HepG2 (cell line): ENCODE data around the gene ROMO1. TPM values are rescaled to one million over a fixed set of nuclear protein-coding genes. Genes with fewer than 3 reads are reported as not detected.

ENCODE experiments used
- E2F1 ChIP-seq: sonication (generic); formaldehyde crosslinking; IDR thresholded peaks from 2 replicates; pipeline ENCODE4 v1.5.0; 2020; ENCODE audit warnings: missing genetic modification reagents
- ETV5 ChIP-seq: IDR thresholded peaks from 2 replicates; pipeline ENCODE4 v1.6.1; 2018; ENCODE audit warnings: missing biosample characterization, missing genetic modification reagents, inconsistent platforms, borderline replicate concordance
- EZH2 ChIP-seq: conservative IDR thresholded peaks from 2 replicates; pipeline ENCODE4 v1.6.1; 2012; ENCODE audit warnings: mild to moderate bottlenecking, low read depth, low read length, moderate library complexity
- FOSL2 ChIP-seq: sonication (generic); formaldehyde crosslinking; IDR thresholded peaks from 2 replicates; pipeline ENCODE4 v1.4.0; 2020; ENCODE audit warnings: missing genetic modification reagents
- FOXK1 ChIP-seq: sonication (generic); formaldehyde crosslinking; IDR thresholded peaks from 2 replicates; pipeline ENCODE4 v1.4.0; 2020; ENCODE audit warnings: low read depth, missing genetic modification reagents, borderline replicate concordance
- GPBP1L1 ChIP-seq: sonication (generic); formaldehyde crosslinking; IDR thresholded peaks from 2 replicates; pipeline ENCODE4 v1.5.0; 2020; ENCODE audit warnings: mild to moderate bottlenecking, missing genetic modification reagents
- HOXA7 ChIP-seq: sonication (generic); formaldehyde crosslinking; IDR thresholded peaks from 2 replicates; pipeline ENCODE4 v1.8.1; 2022; ENCODE audit warnings: mild to moderate bottlenecking, missing genetic modification reagents, moderate library complexity
- KDM1A ChIP-seq: IDR thresholded peaks from 2 replicates; pipeline ENCODE4 v1.6.1; 2016; ENCODE audit warnings: missing compliant biosample characterization
- MIER2 ChIP-seq: IDR thresholded peaks from 2 replicates; pipeline ENCODE4 v1.6.1; 2016; ENCODE audit warnings: missing biosample characterization, missing genetic modification reagents
- PHB2 ChIP-seq: fragments of 450-650 bp; IDR thresholded peaks from 2 replicates; pipeline ENCODE4 v1.6.1; 2018; ENCODE audit not compliant: partially characterized antibody
- PTBP1 ChIP-seq: fragments of 200-400 bp; formaldehyde crosslinking; IDR thresholded peaks from 2 replicates; pipeline ENCODE4 v1.6.1; 2018; ENCODE audit warnings: low read length, low read depth; ENCODE audit not compliant: poor library complexity, severe bottlenecking
- REST ChIP-seq, 2 experiments: IDR thresholded peaks; 2 replicates each; pipeline ENCODE4 v1.6.1; 2011 to 2012; ENCODE audit warnings: low read length in 2 of 2, borderline replicate concordance in 1 of 2, low read depth in 1 of 2, mild to moderate bottlenecking in 1 of 2, moderate library complexity in 1 of 2
- TBL1XR1 ChIP-seq: fragments of 150-350 bp; IDR thresholded peaks from 2 replicates; pipeline ENCODE4 v1.6.1; 2014; ENCODE audit warnings: borderline replicate concordance, low read length; ENCODE audit not compliant: partially characterized antibody
- THRA ChIP-seq: sonication (generic); formaldehyde crosslinking; IDR thresholded peaks from 2 replicates; pipeline ENCODE4 v1.4.0; 2020; ENCODE audit warnings: missing genetic modification reagents, borderline replicate concordance
- TOPORS ChIP-seq: sonication (generic); formaldehyde crosslinking; IDR thresholded peaks from 2 replicates; pipeline ENCODE4 v1.8.0; 2023; ENCODE audit warnings: mild to moderate bottlenecking, missing genetic modification reagents
- TP53 ChIP-seq: sonication (generic); formaldehyde crosslinking; conservative IDR thresholded peaks from 2 replicates; pipeline ENCODE4 v1.4.0; 2020; ENCODE audit warnings: missing genetic modification reagents
- XBP1 ChIP-seq: sonication (generic); formaldehyde crosslinking; IDR thresholded peaks from 2 replicates; pipeline ENCODE4 v1.5.0; 2020; ENCODE audit warnings: missing genetic modification reagents
- ZFP36 ChIP-seq: fragments of 150-350 bp; IDR thresholded peaks from 2 replicates; pipeline ENCODE4 v1.6.1; 2018; ENCODE audit warnings: borderline replicate concordance, low read length, low read depth; ENCODE audit not compliant: partially characterized antibody
- ZNF124 ChIP-seq: sonication (generic); formaldehyde crosslinking; IDR thresholded peaks from 2 replicates; pipeline ENCODE4 v1.4.0; 2020; ENCODE audit warnings: missing genetic modification reagents
- ZNF644 ChIP-seq: IDR thresholded peaks from 2 replicates; pipeline ENCODE4 v1.6.1; 2016; ENCODE audit warnings: low read depth
- ZNF83 ChIP-seq: sonication (generic); formaldehyde crosslinking; IDR thresholded peaks from 2 replicates; pipeline ENCODE4 v1.4.0; 2020; ENCODE audit warnings: missing genetic modification reagents, mild to moderate bottlenecking, borderline replicate concordance
- polyA plus RNA-seq, 8 experiments: library from polyadenylated mRNA; depleted of rRNA in 3 of 8; stranded (reverse) in 7 of 8; unstranded in 1 of 8; fragments of >200 nt; fragmentation: Illumina TruSeq in 4 of 8; extraction: Trizol in 4 of 8; gene quantifications; 2 replicates each; pipeline versions ENCODE4 v1.2.1 to v1.2.3, GENCODE V29; 2011 to 2016; ENCODE audit warnings: low read depth in 4 of 8, missing spikeins in 1 of 8, mixed read lengths in 1 of 8; ENCODE audit not compliant: insufficient read depth in 1 of 8
- total RNA-seq, 5 experiments: library from RNA; depleted of rRNA; stranded (reverse); fragments of >200 nt; fragmentation: Illumina TruSeq; extraction: Trizol; gene quantifications; 2 replicates each; pipeline ENCODE4 v1.2.3, GENCODE V29; 2016; ENCODE audit warnings: low read depth in 1 of 5

Gene ROMO1
- total and polyA plus RNA-seq, 2 of the 13 experiments (the other 11 are each of a cell fraction or from before 2014, with no cell fraction given), result 636 to 755 TPM

GRCh38 chr20:35664466-35665206, 34.6 kb upstream of the ROMO1 start, which contains the start of the genes CPNE1 and RBM12 (continued):
- TF ChIP-seq PTBP1, result peak; percentile 64
- TF ChIP-seq ZFP36, result no peak
- TF ChIP-seq HOXA7 (CRISPR knock-in tag), result no peak
- no peak; the same call in 1 of the 2 replicates for TF ChIP-seq MIER2 (CRISPR knock-in tag)
- TF ChIP-seq XBP1 (CRISPR knock-in tag), result peak; percentile 75; the same call in 1 of the 2 replicates
- no peak for TF ChIP-seq PHB2
- peak; percentile 86 for TF ChIP-seq THRA (CRISPR knock-in tag)
- peak; percentile 83 for TF ChIP-seq ETV5
- peak; percentile 91 for TF ChIP-seq ZNF124
- TF ChIP-seq KDM1A, result peak; percentile 19; the same call in 1 of the 2 replicates
- peak; percentile 20; the same call in 1 of the 2 replicates for TF ChIP-seq TP53 (CRISPR knock-in tag)
- TF ChIP-seq TOPORS, result peak; percentile 69; the same call in 1 of the 2 replicates
- TF ChIP-seq E2F1, result peak; percentile 80
- peak; percentile 63; the same call in 1 of the 2 replicates for TF ChIP-seq ZNF644
- TF ChIP-seq EZH2, result no peak
- TF ChIP-seq REST (IDR thresholded peaks at IDR 0.05; ENCODE audit: borderline replicate concordance in 1 of 2, low read depth in 1 of 2, low read length in 2 of 2), result peak in 1 of 2 experiments; percentile 78; a peak in 2 of 4 replicates
- TF ChIP-seq GPBP1L1 (CRISPR knock-in tag), result no peak
- peak; percentile 83; the same call in 1 of the 2 replicates for TF ChIP-seq FOXK1 (CRISPR knock-in tag)
- TF ChIP-seq FOSL2 (CRISPR knock-in tag), result peak; percentile 62
- peak; percentile 94 for TF ChIP-seq ZNF83 (CRISPR knock-in tag)
- peak; percentile 77 for TF ChIP-seq TBL1XR1
